ENCODE measurements around the gene EXOC2.

EXOC2 gene

DNA sequence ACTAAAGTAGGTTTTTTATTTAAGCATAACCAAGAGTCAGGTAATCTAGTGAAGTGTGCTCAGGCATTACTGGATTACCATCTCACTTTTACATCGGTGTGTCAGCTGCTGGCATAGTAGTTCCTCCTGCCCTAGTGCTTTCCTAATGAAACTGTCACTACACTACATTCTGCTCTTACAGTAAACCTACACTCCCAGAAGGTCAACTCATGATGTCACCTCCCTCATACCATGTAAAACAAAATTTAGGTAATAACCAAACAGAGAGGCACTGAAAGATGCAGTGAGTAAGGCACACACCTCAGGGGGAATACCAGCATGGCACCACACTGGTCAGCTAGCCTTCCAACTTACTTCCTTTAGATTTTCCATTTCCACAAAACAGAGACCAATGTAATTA lies 59.3 kb downstream of the EXOC2 start:
- Histone ChIP-seq H3K4me2 (ENCODE audit: low read length, poor library complexity, severe bottlenecking) (no peak overlapping the region), H3K79me1 (replicated peaks; ENCODE audit: low read length, poor library complexity, severe bottlenecking) (peaks cover 21% of the 10 kb centered on the region), H4K91ac (ENCODE audit: low read length) (no peak overlapping the region), H2BK5ac (ENCODE audit: low read depth, low read length, poor library complexity, severe bottlenecking) (no peak overlapping the region), H3K23ac (ENCODE audit: low read length in 2 of 2) (no peak overlapping the region), H2BK120ac (ENCODE audit: low read depth, low read length) (no peak overlapping the region), H3K9me3 (ENCODE audit: control insufficient read depth, low read length) (no peaks in the 10 kb centered on the region), H3K9ac (ENCODE audit: low read length) (no peak overlapping the region), H3K4me3 (ENCODE audit: insufficient read depth in 1 of 2, low read depth in 1 of 2, low read length in 2 of 2) (no peak overlapping the region), H3K4me1 (ENCODE audit: control insufficient read depth, insufficient read depth, low read depth, low read length) (no peaks in the 10 kb centered on the region), H3K27ac (ENCODE audit: low read length, poor library complexity, severe bottlenecking) (no peak overlapping the region), H3K36me3 (ENCODE audit: control insufficient read depth in 1 of 2, insufficient read depth in 2 of 2, low read depth in 1 of 2, low read length in 2 of 2) (peaks cover 12 to 46% of the 10 kb centered on the region in 2 experiments), H2AFZ (ENCODE audit: low read depth, low read length) (no peak overlapping the region), H3K27me3 (ENCODE audit: control insufficient read depth in 1 of 2, insufficient read depth in 1 of 2, low read length in 2 of 2) (no peaks in the 10 kb centered on the region), H2AK5ac (ENCODE audit: low read length, severe bottlenecking) (no peak overlapping the region), H2BK15ac (ENCODE audit: low read depth, poor library complexity, severe bottlenecking) (no peak overlapping the region), H2BK12ac (ENCODE audit: low read length in 2 of 2) (no peak overlapping the region), H3K18ac (ENCODE audit: low read depth in 1 of 2, low read length in 2 of 2) (no peak overlapping the region), H4K8ac (ENCODE audit: low read length) (no peak overlapping the region), H3K14ac (ENCODE audit: low read length in 2 of 2) (no peak overlapping the region), H3K4ac (ENCODE audit: low read depth in 1 of 2, low read length in 2 of 2) (no peak overlapping the region)
- WGBS = 100% methylated on average over 1 of the region's 1 CpG
- no peak for DNase-seq

DNA sequence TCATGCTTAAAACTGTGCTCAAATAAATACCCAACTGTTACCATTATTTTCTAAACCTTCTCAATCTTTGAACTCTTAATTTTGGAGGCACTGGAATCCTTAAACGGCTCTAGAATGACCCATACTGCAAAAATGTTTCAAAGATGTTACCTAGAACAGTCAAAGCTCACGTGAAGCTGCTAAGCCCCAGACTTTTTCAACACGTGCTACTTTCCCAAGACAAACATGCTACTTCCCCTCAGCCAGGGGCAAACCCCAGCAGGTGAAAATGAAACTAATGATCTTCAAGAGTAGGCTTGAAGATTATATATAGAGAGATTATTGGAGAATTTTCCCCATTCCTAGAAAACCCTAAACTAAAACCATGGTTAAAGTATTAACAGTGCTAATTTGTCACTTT lies 64.2 kb downstream of the EXOC2 start:
- Histone ChIP-seq H2BK120ac (ENCODE audit: low read depth, low read length) (no peak overlapping the region), H2BK5ac (ENCODE audit: low read depth, low read length, poor library complexity, severe bottlenecking) (no peak overlapping the region), H3K27me3 (ENCODE audit: control insufficient read depth in 1 of 2, insufficient read depth in 1 of 2, low read length in 2 of 2) (no peaks in the 10 kb centered on the region), H4K91ac (ENCODE audit: low read length) (no peak overlapping the region), H3K4me1 (ENCODE audit: control insufficient read depth, insufficient read depth, low read depth, low read length) (peaks cover 6% of the 10 kb centered on the region), H3K79me1 (replicated peaks; ENCODE audit: low read length, poor library complexity, severe bottlenecking) (peaks cover 19% of the 10 kb centered on the region), H3K9ac (ENCODE audit: low read length) (no peak overlapping the region), H3K4me2 (ENCODE audit: low read length, poor library complexity, severe bottlenecking) (no peak overlapping the region), H3K9me3 (ENCODE audit: control insufficient read depth, low read length) (no peaks in the 10 kb centered on the region), H2AK5ac (ENCODE audit: low read length, severe bottlenecking) (no peak overlapping the region), H2AFZ (ENCODE audit: low read depth, low read length) (no peak overlapping the region), H2BK12ac (ENCODE audit: low read length in 2 of 2) (no peak overlapping the region), H3K14ac (ENCODE audit: low read length in 2 of 2) (no peak overlapping the region), H3K23ac (ENCODE audit: low read length in 2 of 2) (no peak overlapping the region), H4K8ac (ENCODE audit: low read length) (no peak overlapping the region), H3K4ac (ENCODE audit: low read depth in 1 of 2, low read length in 2 of 2) (no peak overlapping the region), H3K36me3 (ENCODE audit: control insufficient read depth in 1 of 2, insufficient read depth in 2 of 2, low read depth in 1 of 2, low read length in 2 of 2) (peaks cover 8 to 22% of the 10 kb centered on the region in 2 experiments), H3K18ac (ENCODE audit: low read depth in 1 of 2, low read length in 2 of 2) (no peak overlapping the region), H3K4me3 (ENCODE audit: insufficient read depth in 1 of 2, low read depth in 1 of 2, low read length in 2 of 2) (no peak overlapping the region), H3K27ac (ENCODE audit: low read length, poor library complexity, severe bottlenecking) (no peak overlapping the region), H2BK15ac (ENCODE audit: low read depth, poor library complexity, severe bottlenecking) (no peak overlapping the region)
- DNase-seq = no peak
- WGBS = 100% methylated on average over 2 of the region's 3 CpGs

DNA sequence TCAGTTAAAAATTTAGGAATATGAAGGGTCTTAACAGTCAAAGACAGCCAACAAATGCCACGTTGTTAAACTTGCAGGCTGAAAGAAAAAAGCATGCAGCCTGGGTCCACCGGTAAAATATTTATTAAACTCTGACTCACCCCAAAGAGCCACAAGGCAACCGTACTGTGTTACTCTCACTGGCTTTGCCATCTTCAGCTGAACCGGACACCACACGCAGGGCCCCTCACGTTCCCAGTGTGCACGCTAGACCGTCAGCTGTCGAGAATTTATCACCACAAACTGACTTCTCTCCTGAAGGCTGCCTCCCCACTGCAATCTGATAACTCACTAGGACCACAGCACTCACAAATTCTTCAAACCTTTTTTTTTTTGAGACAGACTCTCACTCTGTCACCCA lies 66.7 kb downstream of the EXOC2 start:
- no peak overlapping the region for H3K4me3 ChIP-seq (ENCODE audit: insufficient read depth in 1 of 2, low read depth in 1 of 2, low read length in 2 of 2)
- H2BK120ac ChIP-seq (ENCODE audit: low read depth, low read length) = no peak overlapping the region
- H2AK5ac ChIP-seq (ENCODE audit: low read length, severe bottlenecking) = no peak overlapping the region
- no peak overlapping the region for H3K23ac ChIP-seq (ENCODE audit: low read length in 2 of 2)
- H2BK5ac ChIP-seq (ENCODE audit: low read depth, low read length, poor library complexity, severe bottlenecking) = no peak overlapping the region
- 10% methylated on average over 9 of the region's 9 CpGs for WGBS
- DNase-seq = peak; percentile 88
- H3K4ac ChIP-seq (ENCODE audit: low read depth in 1 of 2, low read length in 2 of 2) = no peak overlapping the region
- no peak overlapping the region for H4K8ac ChIP-seq (ENCODE audit: low read length)
- no peak overlapping the region for H2AFZ ChIP-seq (ENCODE audit: low read depth, low read length)
- H3K4me2 ChIP-seq (ENCODE audit: low read length, poor library complexity, severe bottlenecking) = no peak overlapping the region
- H3K9me3 ChIP-seq (ENCODE audit: control insufficient read depth, low read length) = no peaks in the 10 kb centered on the region
- H3K79me1 ChIP-seq (replicated peaks; ENCODE audit: low read length, poor library complexity, severe bottlenecking) = peaks cover 34% of the 10 kb centered on the region
- H2BK15ac ChIP-seq (ENCODE audit: low read depth, poor library complexity, severe bottlenecking) = no peak overlapping the region
- H4K91ac ChIP-seq (ENCODE audit: low read length) = no peak overlapping the region
- no peaks in the 10 kb centered on the region for H3K27me3 ChIP-seq (ENCODE audit: control insufficient read depth in 1 of 2, insufficient read depth in 1 of 2, low read length in 2 of 2)
- H3K27ac ChIP-seq (ENCODE audit: low read length, poor library complexity, severe bottlenecking) = peak overlapping the region; percentile 47
- no peak overlapping the region for H3K9ac ChIP-seq (ENCODE audit: low read length)
- peaks cover 7 to 21% of the 10 kb centered on the region in 2 experiments for H3K36me3 ChIP-seq (ENCODE audit: control insufficient read depth in 1 of 2, insufficient read depth in 2 of 2, low read depth in 1 of 2, low read length in 2 of 2)
- H3K14ac ChIP-seq (ENCODE audit: low read length in 2 of 2) = no peak overlapping the region
- peaks cover 6% of the 10 kb centered on the region for H3K4me1 ChIP-seq (ENCODE audit: control insufficient read depth, insufficient read depth, low read depth, low read length)
- no peak overlapping the region for H2BK12ac ChIP-seq (ENCODE audit: low read length in 2 of 2)
- no peak overlapping the region for H3K18ac ChIP-seq (ENCODE audit: low read depth in 1 of 2, low read length in 2 of 2)

DNA sequence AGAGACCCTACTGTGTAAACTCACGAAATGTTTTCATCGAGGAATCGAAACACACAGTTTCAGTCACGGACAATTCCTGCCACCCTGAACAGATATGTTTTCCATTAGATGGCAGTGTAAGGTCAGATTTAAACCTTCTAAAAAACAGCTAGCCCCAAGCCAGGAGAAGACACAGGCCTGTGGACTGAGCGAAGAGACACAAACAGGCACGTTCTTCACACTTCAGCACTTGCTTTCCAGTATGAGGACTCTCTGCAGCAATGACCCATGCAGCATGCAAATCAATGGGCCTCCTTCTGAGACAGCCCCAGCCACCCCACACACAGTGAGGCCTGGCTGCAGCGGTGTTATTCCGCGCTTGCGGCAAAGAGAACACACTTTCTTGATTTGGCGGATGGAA lies 68.0 kb downstream of the EXOC2 start:
- H3K14ac ChIP-seq (ENCODE audit: low read length in 2 of 2) = no peak overlapping the region
- H4K91ac ChIP-seq (ENCODE audit: low read length) = no peak overlapping the region
- H3K79me1 ChIP-seq (replicated peaks; ENCODE audit: low read length, poor library complexity, severe bottlenecking) = peaks cover 43% of the 10 kb centered on the region
- H3K9ac ChIP-seq (ENCODE audit: low read length) = no peak overlapping the region
- DNase-seq = peak; percentile 68
- H2AK5ac ChIP-seq (ENCODE audit: low read length, severe bottlenecking) = no peak overlapping the region
- no peak overlapping the region for H3K23ac ChIP-seq (ENCODE audit: low read length in 2 of 2)
- H2BK12ac ChIP-seq (ENCODE audit: low read length in 2 of 2) = no peak overlapping the region
- H3K4ac ChIP-seq (ENCODE audit: low read depth in 1 of 2, low read length in 2 of 2) = no peak overlapping the region
- H3K18ac ChIP-seq (ENCODE audit: low read depth in 1 of 2, low read length in 2 of 2) = peak overlapping the region in 1 of 2 experiments; percentile 13
- peak overlapping the region; percentile 27 for H4K8ac ChIP-seq (ENCODE audit: low read length)
- H2AFZ ChIP-seq (ENCODE audit: low read depth, low read length) = no peak overlapping the region
- H3K27ac ChIP-seq (ENCODE audit: low read length, poor library complexity, severe bottlenecking) = no peak overlapping the region
- 70% methylated on average over 10 of the region's 11 CpGs for WGBS
- H3K9me3 ChIP-seq (ENCODE audit: control insufficient read depth, low read length) = no peaks in the 10 kb centered on the region
- peaks cover 6% of the 10 kb centered on the region for H3K4me1 ChIP-seq (ENCODE audit: control insufficient read depth, insufficient read depth, low read depth, low read length)
- no peak overlapping the region for H2BK15ac ChIP-seq (ENCODE audit: low read depth, poor library complexity, severe bottlenecking)
- H2BK120ac ChIP-seq (ENCODE audit: low read depth, low read length) = no peak overlapping the region
- H2BK5ac ChIP-seq (ENCODE audit: low read depth, low read length, poor library complexity, severe bottlenecking) = no peak overlapping the region
- no peak overlapping the region for H3K4me3 ChIP-seq (ENCODE audit: insufficient read depth in 1 of 2, low read depth in 1 of 2, low read length in 2 of 2)
- H3K27me3 ChIP-seq (ENCODE audit: control insufficient read depth in 1 of 2, insufficient read depth in 1 of 2, low read length in 2 of 2) = no peaks in the 10 kb centered on the region
- peaks cover 3 to 24% of the 10 kb centered on the region in 2 experiments for H3K36me3 ChIP-seq (ENCODE audit: control insufficient read depth in 1 of 2, insufficient read depth in 2 of 2, low read depth in 1 of 2, low read length in 2 of 2)
- H3K4me2 ChIP-seq (ENCODE audit: low read length, poor library complexity, severe bottlenecking) = no peak overlapping the region

Data from mesenchymal stem cell (in vitro differentiated cells and primary cell).